GM18520 (cell line): ENCODE measurements around the gene CELSR1.

Source experiments
- ATAC-seq: cut with Tn5 transposase; IDR thresholded peaks from one replicate; pipeline ENCODE4 v1.9.1; 2021; ENCODE audit not compliant: unreplicated experiment

Gene CELSR1

GRCh38 chr22:46429325-46429853, 108.0 kb downstream of the CELSR1 start:
- ATAC-seq, result no peak

GRCh38 chr22:46428602-46429324, 108.7 kb downstream of the CELSR1 start:
- ATAC-seq, result no peak

- no peak for ATAC-seq
These were observed 109.2 kb downstream of the CELSR1 start for GRCh38 chr22:46428171-46428570.

GRCh38 chr22:46425016-46425415, 112.4 kb downstream of the CELSR1 start:
- no peak for ATAC-seq

- no peak for ATAC-seq
These were observed 112.9 kb downstream of the CELSR1 start for GRCh38 chr22:46424496-46424895.

GRCh38 chr22:46422896-46423295, 114.5 kb downstream of the CELSR1 start:
- no peak for ATAC-seq

GRCh38 chr22:46421267-46421666, 116.2 kb downstream of the CELSR1 start:
- no peak for ATAC-seq

- no peak for ATAC-seq
These were observed 117.5 kb downstream of the CELSR1 start for GRCh38 chr22:46419754-46420571.

- no peak for ATAC-seq
These were observed 118.6 kb downstream of the CELSR1 start for GRCh38 chr22:46418827-46419226.

- ATAC-seq, result no peak
These were observed 119.7 kb downstream of the CELSR1 start for GRCh38 chr22:46417769-46418168.

GRCh38 chr22:46416891-46417580, 120.4 kb downstream of the CELSR1 start:
- ATAC-seq, result no peak

- ATAC-seq, result no peak
These were observed 120.9 kb downstream of the CELSR1 start for GRCh38 chr22:46416520-46416871.

- ATAC-seq, result no peak
These were observed 121.5 kb downstream of the CELSR1 start for GRCh38 chr22:46415776-46416519.

- no peak for ATAC-seq
These were observed 122.7 kb downstream of the CELSR1 start for GRCh38 chr22:46414704-46415103.

GRCh38 chr22:46413725-46414379, 123.6 kb downstream of the CELSR1 start:
- ATAC-seq, result no peak

GRCh38 chr22:46411347-46411746, 126.1 kb downstream of the CELSR1 start:
- ATAC-seq, result no peak

GRCh38 chr22:46410291-46410808, 127.1 kb downstream of the CELSR1 start:
- no peak for ATAC-seq

- ATAC-seq, result no peak
These were observed 127.7 kb downstream of the CELSR1 start for GRCh38 chr22:46409631-46410210.

- no peak for ATAC-seq
These were observed 128.6 kb downstream of the CELSR1 start for GRCh38 chr22:46408568-46409506.
